ENCODE data around the gene EYS. TPM values are rescaled to one million over a fixed set of nuclear protein-coding genes. Genes with fewer than 3 reads are reported as not detected.

The EYS gene
- total and polyA plus RNA-seq, 2 of the 8 experiments (the other 6 are each of a cell fraction or from before 2014, with no cell fraction given) = 0.05 to 0.13 TPM

DNA sequence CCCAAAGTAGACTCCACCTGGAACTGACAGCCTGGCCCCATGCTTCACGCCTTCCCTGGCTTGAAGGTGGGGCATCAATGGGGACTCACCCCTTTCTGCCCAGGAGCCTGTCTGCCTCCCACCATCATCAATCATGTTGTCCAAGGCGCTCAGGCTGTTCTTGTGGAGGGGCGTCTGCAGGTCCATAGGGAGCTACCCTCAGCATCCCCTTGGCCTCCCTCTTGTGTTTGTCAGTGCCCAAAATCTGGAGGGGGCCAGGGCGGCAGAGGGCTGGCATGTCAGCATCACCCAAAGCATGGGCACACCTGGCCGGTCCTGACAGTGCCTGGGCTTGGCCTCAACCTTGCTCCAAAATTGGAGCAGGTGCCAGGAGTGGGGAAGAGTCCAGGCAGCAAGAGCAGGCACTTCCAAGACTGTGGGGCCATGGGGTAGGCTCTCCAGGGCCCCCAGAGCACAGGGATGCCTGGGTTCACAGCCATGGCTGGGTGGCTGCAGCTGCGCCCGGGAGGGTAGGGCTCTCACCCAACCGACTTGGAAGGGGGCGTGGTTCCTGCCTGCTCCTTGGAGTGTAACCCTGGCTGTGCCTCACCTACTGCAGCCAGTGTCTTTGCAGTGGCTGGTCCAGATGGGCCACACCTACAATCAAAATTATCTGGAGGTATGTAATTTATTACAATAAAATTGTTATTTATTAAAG is 903.4 kb downstream of the EYS start:
- no peaks in the 10 kb centered on the region for H3K79me1 ChIP-seq (ENCODE audit: low read depth, low read length)
- no peak overlapping the region for H3K18ac ChIP-seq (ENCODE audit: extremely low read depth, low read length)
- no peaks in the 10 kb centered on the region for H3K79me2 ChIP-seq (ENCODE audit: control insufficient read depth in 1 of 2, insufficient read depth in 2 of 2, low read length in 2 of 2)
- H4K20me1 ChIP-seq (replicated peaks in 1 of 2; ENCODE audit: control insufficient read depth in 1 of 2, insufficient read depth in 2 of 2, low read length in 2 of 2) = no peaks in the 10 kb centered on the region
- H3K9me3 ChIP-seq (ENCODE audit: insufficient read depth in 2 of 2, low read depth in 1 of 2, low read length in 1 of 2) = peaks cover 8 to 10% of the 10 kb centered on the region in 2 experiments; a peak in 2 of 4 replicates
- no peaks in the 10 kb centered on the region for H3K27me3 ChIP-seq (replicated peaks in 1 of 4; ENCODE audit: control insufficient read depth in 3 of 4, extremely low read depth in 1 of 4, insufficient read depth in 3 of 4, low read length in 3 of 4)
- no peak overlapping the region for H3K27ac ChIP-seq (ENCODE audit: low read depth, low read length)
- no peak overlapping the region for H2BK15ac ChIP-seq (ENCODE audit: low read length)
- no peak overlapping the region for H2BK20ac ChIP-seq (ENCODE audit: low read length)
- no peak overlapping the region for H3K56ac ChIP-seq (replicated peaks; ENCODE audit: insufficient read length, low read depth, low read length)
- no peak overlapping the region for H2BK5ac ChIP-seq (ENCODE audit: low read depth, low read length)
- no peak overlapping the region for H3K4ac ChIP-seq (replicated peaks; ENCODE audit: insufficient read length, low read depth, low read length)
- WGBS, 2 experiments (ENCODE audit: extremely low coverage in 1 of 2, insufficient coverage in 1 of 2, insufficient read length in 1 of 2, insufficient replicate concordance in 2 of 2, low coverage in 1 of 2, low lambda C conversion rate in 2 of 2, missing lambda C conversion rate in 1 of 2) = 89% methylated on average over 9 of the region's 9 CpGs; no CpG with 5 or more reads in 1 of the 2 experiments
- no peak overlapping the region for H3K4me2 ChIP-seq (ENCODE audit: insufficient read depth in 1 of 2, low read depth in 2 of 2, low read length in 2 of 2)
- no peak overlapping the region for H3K4me3 ChIP-seq (ENCODE audit: extremely low read depth in 1 of 4, insufficient read depth in 2 of 4, low read depth in 3 of 4, low read length in 4 of 4)
- no peak overlapping the region for H2BK120ac ChIP-seq (replicated peaks; ENCODE audit: low read depth, low read length)
- CTCF ChIA-PET (ENCODE audit: partially characterized antibody) = interaction anchor here (1.0 kb wide), 1 partner anchor 473 kb away, joined by 4 read pairs; no protein-coding TSS in a partner anchor
- no peak overlapping the region for H4K91ac ChIP-seq (replicated peaks; ENCODE audit: insufficient read length, low read length)
- no peaks in the 10 kb centered on the region for H3K36me3 ChIP-seq (ENCODE audit: control insufficient read depth in 2 of 4, insufficient read depth in 4 of 4, low read length in 3 of 4)
- H3K23me2 ChIP-seq (ENCODE audit: low read depth, low read length) = no peaks in the 10 kb centered on the region; the same call in 1 of the 2 replicates
- H3K14ac ChIP-seq (ENCODE audit: insufficient read length) = no peak overlapping the region
- no peak overlapping the region for H4K8ac ChIP-seq (ENCODE audit: extremely low read depth, insufficient read depth, low read length)
- no peak overlapping the region for H2AK5ac ChIP-seq (ENCODE audit: low read depth, low read length)
- no peak overlapping the region for H4K5ac ChIP-seq (ENCODE audit: insufficient read length, low read depth, low read length)
- H3K23ac ChIP-seq (ENCODE audit: insufficient read length) = no peak overlapping the region
- H2AFZ ChIP-seq (ENCODE audit: low read length) = no peak overlapping the region
- no peak for FAIRE-seq
- H3K9ac ChIP-seq (replicated peaks in 1 of 4; ENCODE audit: extremely low read depth in 1 of 4, low read depth in 3 of 4, low read length in 3 of 4) = no peak overlapping the region
- no peak for DNase-seq (ENCODE audit: low read depth in 1 of 2, low spot score in 2 of 2)
- H2BK12ac ChIP-seq (ENCODE audit: low read depth, low read length) = no peak overlapping the region
- POLR2A ChIA-PET (ENCODE audit: partially characterized antibody) = no interaction called here
- no peaks in the 10 kb centered on the region for H3K4me1 ChIP-seq (replicated peaks in 1 of 4; ENCODE audit: control insufficient read depth in 3 of 4, insufficient read depth in 4 of 4, low read length in 3 of 4)
- TF ChIP-seq CHD1 (IDR thresholded peaks at IDR 0.05; ENCODE audit: low read depth, low read length) (no peak), YY1 (IDR thresholded peaks at IDR 0.05; ENCODE audit: low read depth, low read length) (no peak), FOSL1 (IDR thresholded peaks at IDR 0.05; ENCODE audit: insufficient read depth, low read depth, low read length) (no peak), BACH1 (IDR thresholded peaks at IDR 0.05; ENCODE audit: low read length) (no peak), TAF1 (IDR thresholded peaks at IDR 0.05; ENCODE audit: low read depth, low read length) (no peak), SP4 (IDR thresholded peaks at IDR 0.05; ENCODE audit: low read length) (no peak), KDM5A (IDR thresholded peaks at IDR 0.05; ENCODE audit: low read length) (no peak), KDM1A (IDR thresholded peaks at IDR 0.05; ENCODE audit: borderline replicate concordance, low read length) (no peak), TBP (IDR thresholded peaks at IDR 0.05; ENCODE audit: low read depth, low read length) (no peak), TEAD4 (IDR thresholded peaks at IDR 0.05; ENCODE audit: low read depth, low read length) (no peak), NANOG (IDR thresholded peaks at IDR 0.05; ENCODE audit: insufficient read depth, low read depth, low read length, poor library complexity, severe bottlenecking) (no peak)
- TF ChIP-seq, protein P1, sequence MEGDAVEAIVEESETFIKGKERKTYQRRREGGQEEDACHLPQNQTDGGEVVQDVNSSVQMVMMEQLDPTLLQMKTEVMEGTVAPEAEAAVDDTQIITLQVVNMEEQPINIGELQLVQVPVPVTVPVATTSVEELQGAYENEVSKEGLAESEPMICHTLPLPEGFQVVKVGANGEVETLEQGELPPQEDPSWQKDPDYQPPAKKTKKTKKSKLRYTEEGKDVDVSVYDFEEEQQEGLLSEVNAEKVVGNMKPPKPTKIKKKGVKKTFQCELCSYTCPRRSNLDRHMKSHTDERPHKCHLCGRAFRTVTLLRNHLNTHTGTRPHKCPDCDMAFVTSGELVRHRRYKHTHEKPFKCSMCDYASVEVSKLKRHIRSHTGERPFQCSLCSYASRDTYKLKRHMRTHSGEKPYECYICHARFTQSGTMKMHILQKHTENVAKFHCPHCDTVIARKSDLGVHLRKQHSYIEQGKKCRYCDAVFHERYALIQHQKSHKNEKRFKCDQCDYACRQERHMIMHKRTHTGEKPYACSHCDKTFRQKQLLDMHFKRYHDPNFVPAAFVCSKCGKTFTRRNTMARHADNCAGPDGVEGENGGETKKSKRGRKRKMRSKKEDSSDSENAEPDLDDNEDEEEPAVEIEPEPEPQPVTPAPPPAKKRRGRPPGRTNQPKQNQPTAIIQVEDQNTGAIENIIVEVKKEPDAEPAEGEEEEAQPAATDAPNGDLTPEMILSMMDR (IDR thresholded peaks at IDR 0.05; ENCODE audit: control extremely low read depth in 1 of 3, insufficient read depth in 1 of 3, low read depth in 1 of 3, low read length in 3 of 3) = no peak

Data from H1 (cell line).